Ishikawa (cell line): ENCODE data around the gene GTF2F2.

Source experiments
- CEBPB ChIP-seq: IDR thresholded peaks from 2 replicates; pipeline ENCODE4 v1.6.1; 2012
- CREB1 ChIP-seq: IDR thresholded peaks from 2 replicates; pipeline ENCODE4 v1.6.1; 2012; ENCODE audit warnings: low read depth
- EGR1 ChIP-seq: IDR thresholded peaks from 2 replicates; pipeline ENCODE4 v1.6.1; 2012
- EP300 ChIP-seq: IDR thresholded peaks from 2 replicates; pipeline ENCODE4 v1.6.1; 2012; ENCODE audit warnings: borderline replicate concordance
- FOXM1 ChIP-seq: IDR thresholded peaks from 2 replicates; pipeline ENCODE4 v1.6.1; 2012; ENCODE audit warnings: low read depth, borderline replicate concordance
- MAX ChIP-seq: IDR thresholded peaks from 2 replicates; pipeline ENCODE4 v1.6.1; 2012
- NFIC ChIP-seq: IDR thresholded peaks from 2 replicates; pipeline ENCODE4 v1.6.1; 2012
- RAD21 ChIP-seq: IDR thresholded peaks from 2 replicates; pipeline ENCODE4 v1.6.1; 2012; ENCODE audit warnings: low read depth
- REST ChIP-seq: IDR thresholded peaks from 2 replicates; pipeline ENCODE4 v1.6.1; 2012; ENCODE audit warnings: low read depth, mild to moderate bottlenecking
- TAF1 ChIP-seq: IDR thresholded peaks from 2 replicates; pipeline ENCODE4 v1.6.1; 2012; ENCODE audit warnings: low read depth, mild to moderate bottlenecking
- TCF12 ChIP-seq: IDR thresholded peaks from 2 replicates; pipeline ENCODE4 v1.6.1; 2012; ENCODE audit warnings: low read depth
- TEAD4 ChIP-seq: IDR thresholded peaks from 2 replicates; pipeline ENCODE4 v1.6.1; 2012
- USF1 ChIP-seq: IDR thresholded peaks from 2 replicates; pipeline ENCODE4 v1.6.1; 2012
- YY1 ChIP-seq: IDR thresholded peaks from 2 replicates; pipeline ENCODE4 v1.6.1; 2012; ENCODE audit warnings: low read depth
- ZBTB7A ChIP-seq: IDR thresholded peaks from 2 replicates; pipeline ENCODE4 v1.6.1; 2012; ENCODE audit warnings: low read depth

The GTF2F2 gene

GRCh38 chr13:45113233-45114224, 6.8 kb upstream of the GTF2F2 start:
- TF ChIP-seq CREB1 (no peak), MAX (no peak), TEAD4 (no peak), FOXM1 (no peak), EGR1 (no peak), REST (no peak), RAD21 (no peak), YY1 (no peak), CEBPB (no peak), NFIC (no peak), EP300 (no peak), TCF12 (no peak), USF1 (no peak), ZBTB7A (no peak)

- TF ChIP-seq YY1, result no peak
- no peak for TF ChIP-seq TEAD4
- TF ChIP-seq USF1, result no peak
- no peak for TF ChIP-seq REST
- TF ChIP-seq CREB1, result no peak
- TF ChIP-seq FOXM1, result no peak
These were observed 780 bp upstream of the GTF2F2 start for GRCh38 chr13:45119469-45119990.

GRCh38 chr13:45120967-45121831, 889 bp downstream of the GTF2F2 start:
- TF ChIP-seq TCF12 (no peak), REST (no peak), TAF1 (no peak), CREB1 (no peak), YY1 (no peak), MAX (no peak), NFIC (no peak), FOXM1 (no peak), TEAD4 (no peak), CEBPB (no peak), RAD21 (no peak), EGR1 (no peak), EP300 (no peak), ZBTB7A (no peak), USF1 (no peak)
